SK-N-SH (cell line): Measurements from ENCODE around the gene RFPL1.

ENCODE experiments used
- MXI1 ChIP-seq: IDR thresholded peaks from 2 replicates; pipeline ENCODE4 v1.6.1; 2012; ENCODE audit warnings: mild to moderate bottlenecking, low read depth, low read length, improper control_type of control experiment
- NFIC ChIP-seq: IDR thresholded peaks from 2 replicates; pipeline ENCODE4 v1.4.0; 2012; ENCODE audit warnings: borderline replicate concordance
- NRF1 ChIP-seq: IDR thresholded peaks from 2 replicates; pipeline ENCODE4 v1.6.1; 2012; ENCODE audit warnings: low read depth, mild to moderate bottlenecking, low read length
- PBX3 ChIP-seq: IDR thresholded peaks from 2 replicates; pipeline ENCODE4; 2012
- REST ChIP-seq: IDR thresholded peaks from 2 replicates; pipeline ENCODE4 v1.6.1; 2012; ENCODE audit warnings: mild to moderate bottlenecking, low read depth, low read length, moderate library complexity
- RFX5 ChIP-seq: IDR thresholded peaks from 2 replicates; pipeline ENCODE4 v1.6.1; 2012; ENCODE audit warnings: mild to moderate bottlenecking, improper control_type of control experiment, low read length
- USF1 ChIP-seq: IDR thresholded peaks from 2 replicates; pipeline ENCODE4 v1.4.0; 2012; ENCODE audit warnings: low read depth, borderline replicate concordance
- USF2 ChIP-seq: fragments of 150-350 bp; IDR thresholded peaks from 2 replicates; pipeline ENCODE4 v1.6.1; 2017; ENCODE audit warnings: antibody characterized with exemption, low read length, low read depth, borderline replicate concordance
- TF ChIP-seq, protein P1 (sequence below): fragments of 200-600 bp; sonication (generic); IDR thresholded peaks from 2 replicates; pipeline ENCODE4 v1.6.1; 2017; ENCODE audit warnings: antibody characterized with exemption, mild to moderate bottlenecking, moderate library complexity
- TF ChIP-seq, protein P2 (sequence below): IDR thresholded peaks from 2 replicates; pipeline ENCODE4 v1.4.0; 2012; ENCODE audit warnings: low read depth

DNA sequence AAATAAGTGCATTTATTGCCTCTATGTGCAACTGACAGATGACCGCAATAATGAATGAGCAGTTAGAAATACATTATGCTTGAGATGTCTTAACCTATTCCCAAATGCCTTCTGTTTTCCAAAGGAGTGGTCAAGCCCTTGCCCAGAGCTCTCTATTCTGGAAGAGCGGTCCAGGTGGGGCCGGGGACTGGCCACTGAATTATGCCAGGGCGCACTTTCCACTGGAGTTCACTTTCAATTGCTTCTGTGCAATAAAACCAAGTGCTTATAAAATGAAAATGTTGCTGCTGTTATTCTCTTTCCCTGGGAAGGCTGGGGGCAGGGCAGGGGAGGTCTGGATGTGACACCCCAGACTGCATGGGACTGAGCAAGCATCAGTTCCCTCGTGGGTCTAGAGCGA, 52.6 kb downstream of the RFPL1 start:
- TF ChIP-seq USF2 (no peak), NFIC (no peak), PBX3 (no peak), MXI1 (no peak), USF1 (no peak), RFX5 (no peak), NRF1 (no peak), REST (no peak)
- TF ChIP-seq, protein P1, sequence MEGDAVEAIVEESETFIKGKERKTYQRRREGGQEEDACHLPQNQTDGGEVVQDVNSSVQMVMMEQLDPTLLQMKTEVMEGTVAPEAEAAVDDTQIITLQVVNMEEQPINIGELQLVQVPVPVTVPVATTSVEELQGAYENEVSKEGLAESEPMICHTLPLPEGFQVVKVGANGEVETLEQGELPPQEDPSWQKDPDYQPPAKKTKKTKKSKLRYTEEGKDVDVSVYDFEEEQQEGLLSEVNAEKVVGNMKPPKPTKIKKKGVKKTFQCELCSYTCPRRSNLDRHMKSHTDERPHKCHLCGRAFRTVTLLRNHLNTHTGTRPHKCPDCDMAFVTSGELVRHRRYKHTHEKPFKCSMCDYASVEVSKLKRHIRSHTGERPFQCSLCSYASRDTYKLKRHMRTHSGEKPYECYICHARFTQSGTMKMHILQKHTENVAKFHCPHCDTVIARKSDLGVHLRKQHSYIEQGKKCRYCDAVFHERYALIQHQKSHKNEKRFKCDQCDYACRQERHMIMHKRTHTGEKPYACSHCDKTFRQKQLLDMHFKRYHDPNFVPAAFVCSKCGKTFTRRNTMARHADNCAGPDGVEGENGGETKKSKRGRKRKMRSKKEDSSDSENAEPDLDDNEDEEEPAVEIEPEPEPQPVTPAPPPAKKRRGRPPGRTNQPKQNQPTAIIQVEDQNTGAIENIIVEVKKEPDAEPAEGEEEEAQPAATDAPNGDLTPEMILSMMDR: no peak
- TF ChIP-seq, protein P2, sequence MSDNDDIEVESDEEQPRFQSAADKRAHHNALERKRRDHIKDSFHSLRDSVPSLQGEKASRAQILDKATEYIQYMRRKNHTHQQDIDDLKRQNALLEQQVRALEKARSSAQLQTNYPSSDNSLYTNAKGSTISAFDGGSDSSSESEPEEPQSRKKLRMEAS: no peak
